ENCODE results near the gene RGS6. TPM values are rescaled to one million over a fixed set of nuclear protein-coding genes. Genes with fewer than 3 reads are reported as not detected.

The RGS6 gene
- total RNA-seq, 4 donors from 2014 or later = 0.54 to 9.1 (median 3.3) TPM

DNA sequence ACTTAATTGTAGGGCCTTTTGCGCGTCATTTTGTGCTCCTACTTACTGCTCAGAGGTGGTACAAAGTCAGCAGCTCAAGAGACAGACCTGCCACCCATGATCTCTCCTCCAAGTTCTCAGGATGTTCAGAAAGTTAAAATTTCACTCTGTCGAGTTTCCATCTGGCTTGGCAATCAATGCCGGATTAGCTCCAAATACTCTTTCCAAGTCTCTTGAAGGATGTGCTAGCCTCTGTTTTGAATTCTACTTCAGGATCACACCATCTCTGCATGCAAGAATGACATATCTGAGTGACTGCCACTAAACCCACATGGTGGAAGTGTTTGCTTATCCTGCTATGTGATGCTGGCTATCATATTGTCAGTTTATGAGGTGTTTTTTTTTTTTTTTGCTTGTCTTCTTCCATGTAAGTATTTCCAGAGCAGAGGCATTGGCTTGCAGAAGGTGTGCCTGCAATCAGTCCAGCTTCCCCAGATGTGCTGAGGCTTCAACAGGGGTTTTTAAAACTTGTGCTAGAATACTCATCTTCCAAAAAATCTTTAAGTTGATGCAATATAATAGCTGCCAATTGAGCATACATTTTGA is 125.6 kb downstream of the RGS6 start:
- Histone ChIP-seq H3K36me3 (no peaks in the 10 kb centered on the region), H3K27ac (no peak overlapping the region), H3K4me1 (no peaks in the 10 kb centered on the region), H3K9me3 (no peaks in the 10 kb centered on the region), H3K4me3 (no peak overlapping the region), H3K27me3 (no peaks in the 10 kb centered on the region)
- DNase-seq = no peak
- TF ChIP-seq, protein P1, sequence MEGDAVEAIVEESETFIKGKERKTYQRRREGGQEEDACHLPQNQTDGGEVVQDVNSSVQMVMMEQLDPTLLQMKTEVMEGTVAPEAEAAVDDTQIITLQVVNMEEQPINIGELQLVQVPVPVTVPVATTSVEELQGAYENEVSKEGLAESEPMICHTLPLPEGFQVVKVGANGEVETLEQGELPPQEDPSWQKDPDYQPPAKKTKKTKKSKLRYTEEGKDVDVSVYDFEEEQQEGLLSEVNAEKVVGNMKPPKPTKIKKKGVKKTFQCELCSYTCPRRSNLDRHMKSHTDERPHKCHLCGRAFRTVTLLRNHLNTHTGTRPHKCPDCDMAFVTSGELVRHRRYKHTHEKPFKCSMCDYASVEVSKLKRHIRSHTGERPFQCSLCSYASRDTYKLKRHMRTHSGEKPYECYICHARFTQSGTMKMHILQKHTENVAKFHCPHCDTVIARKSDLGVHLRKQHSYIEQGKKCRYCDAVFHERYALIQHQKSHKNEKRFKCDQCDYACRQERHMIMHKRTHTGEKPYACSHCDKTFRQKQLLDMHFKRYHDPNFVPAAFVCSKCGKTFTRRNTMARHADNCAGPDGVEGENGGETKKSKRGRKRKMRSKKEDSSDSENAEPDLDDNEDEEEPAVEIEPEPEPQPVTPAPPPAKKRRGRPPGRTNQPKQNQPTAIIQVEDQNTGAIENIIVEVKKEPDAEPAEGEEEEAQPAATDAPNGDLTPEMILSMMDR (IDR thresholded peaks at IDR 0.05) = no peak
- TF ChIP-seq POLR2A (IDR thresholded peaks at IDR 0.05) = no peak

DNA sequence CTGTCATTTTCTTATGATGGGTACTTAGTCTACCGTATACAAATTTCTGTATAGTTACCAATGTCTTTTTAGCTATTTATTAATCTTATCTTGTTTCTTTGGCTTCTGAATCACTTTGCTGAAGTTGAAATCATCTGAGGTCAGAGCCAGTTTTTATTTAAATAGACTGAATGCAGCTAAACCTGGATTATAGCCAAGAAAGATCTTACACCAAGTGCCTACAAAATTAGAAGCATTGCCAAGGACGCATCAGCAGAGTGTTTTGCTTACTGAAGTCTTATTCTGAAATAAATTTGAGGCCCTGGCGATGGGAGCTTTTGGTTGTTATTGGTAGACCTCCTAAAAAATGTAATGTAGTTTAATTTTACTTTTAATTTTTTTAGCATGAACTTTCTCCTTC is 128.2 kb downstream of the RGS6 start:
- no peaks in the 10 kb centered on the region for H3K9me3 ChIP-seq
- H3K27ac ChIP-seq = no peak overlapping the region
- no peak for DNase-seq
- no peaks in the 10 kb centered on the region for H3K4me1 ChIP-seq
- H3K27me3 ChIP-seq = no peaks in the 10 kb centered on the region
- TF ChIP-seq POLR2A (IDR thresholded peaks at IDR 0.05) = no peak
- TF ChIP-seq, protein P1 (IDR thresholded peaks at IDR 0.05) = no peak
- no peaks in the 10 kb centered on the region for H3K36me3 ChIP-seq
- H3K4me3 ChIP-seq = no peak overlapping the region

DNA sequence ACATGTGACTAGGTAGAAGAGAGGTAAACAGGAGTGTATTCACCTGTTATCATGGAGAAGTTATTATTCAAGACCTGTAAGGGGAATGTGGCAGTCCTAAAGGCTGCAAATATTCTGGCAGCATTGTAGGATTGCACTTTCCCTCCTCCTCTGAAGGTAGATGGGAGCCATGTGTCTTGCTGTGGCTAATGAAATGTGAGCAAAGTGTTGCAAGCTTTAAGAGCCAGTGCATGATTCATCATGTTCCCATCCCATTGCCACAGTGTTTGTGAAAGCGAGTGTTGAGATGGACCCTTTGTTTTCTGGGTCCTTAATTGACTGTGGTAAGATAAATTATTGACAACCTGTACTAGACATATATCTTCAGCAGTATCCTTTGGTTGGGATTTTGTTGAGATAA is 128.7 kb downstream of the RGS6 start:
- Histone ChIP-seq H3K4me1 (no peaks in the 10 kb centered on the region), H3K4me3 (no peak overlapping the region), H3K27ac (no peak overlapping the region), H3K9me3 (no peaks in the 10 kb centered on the region), H3K27me3 (no peaks in the 10 kb centered on the region), H3K36me3 (no peaks in the 10 kb centered on the region)
- no peak for TF ChIP-seq POLR2A (IDR thresholded peaks at IDR 0.05)
- TF ChIP-seq, protein P1 (IDR thresholded peaks at IDR 0.05) = no peak
- no peak for DNase-seq

DNA sequence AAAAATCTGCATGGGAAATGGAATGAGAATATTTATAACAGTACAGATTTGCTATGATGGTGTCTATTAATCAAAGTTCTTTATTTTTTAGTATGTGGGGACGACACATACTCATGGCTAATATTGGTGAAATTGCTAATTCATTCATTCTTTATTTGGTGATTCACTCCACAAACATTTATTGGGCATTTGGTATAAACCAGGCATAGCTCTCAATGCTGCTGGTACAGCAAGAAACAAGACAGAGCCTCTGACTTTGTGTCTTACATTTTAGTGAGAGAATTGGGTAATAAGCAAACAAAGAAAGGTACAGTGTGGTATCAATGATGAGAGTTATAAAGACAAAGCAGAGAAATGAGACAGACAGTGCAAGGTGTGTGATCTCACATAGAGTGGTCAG is 129.5 kb downstream of the RGS6 start:
- H3K27ac ChIP-seq = no peak overlapping the region
- no peak for DNase-seq
- no peak for TF ChIP-seq POLR2A (IDR thresholded peaks at IDR 0.05)
- TF ChIP-seq, protein P1 (IDR thresholded peaks at IDR 0.05) = no peak
- no peaks in the 10 kb centered on the region for H3K36me3 ChIP-seq
- H3K4me1 ChIP-seq = no peaks in the 10 kb centered on the region
- no peak overlapping the region for H3K4me3 ChIP-seq
- no peaks in the 10 kb centered on the region for H3K9me3 ChIP-seq
- no peaks in the 10 kb centered on the region for H3K27me3 ChIP-seq

DNA sequence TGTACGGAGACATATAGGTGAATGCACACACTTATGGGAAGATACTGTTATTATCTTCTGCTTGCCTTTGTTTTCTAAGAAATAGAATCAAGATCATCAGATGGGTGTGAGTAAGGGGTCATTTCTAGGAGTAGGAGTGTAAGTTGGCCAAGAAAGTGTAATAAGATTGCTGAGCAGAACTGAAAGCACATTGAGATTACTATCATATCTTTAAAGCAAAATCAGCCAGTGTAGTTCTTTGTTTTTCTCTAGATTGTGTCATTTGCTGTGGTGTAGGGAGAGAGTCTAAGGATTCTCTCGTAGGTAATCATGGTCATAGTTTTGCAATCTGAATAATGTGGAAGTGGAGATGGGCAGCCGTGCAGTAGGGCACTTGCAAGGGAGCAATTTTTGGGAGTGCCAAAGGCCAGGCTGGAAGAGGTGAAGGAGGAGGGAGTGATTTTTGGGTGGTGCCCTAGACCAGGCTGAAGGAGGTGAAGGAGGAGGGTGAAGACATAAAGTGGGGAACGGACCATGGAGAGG is 131.6 kb downstream of the RGS6 start:
- DNase-seq = no peak
- no peaks in the 10 kb centered on the region for H3K27me3 ChIP-seq
- no peak for TF ChIP-seq POLR2A (IDR thresholded peaks at IDR 0.05)
- TF ChIP-seq, protein P1 (IDR thresholded peaks at IDR 0.05) = no peak
- H3K36me3 ChIP-seq = no peaks in the 10 kb centered on the region
- no peaks in the 10 kb centered on the region for H3K4me1 ChIP-seq
- no peak overlapping the region for H3K4me3 ChIP-seq
- H3K9me3 ChIP-seq = no peaks in the 10 kb centered on the region
- no peak overlapping the region for H3K27ac ChIP-seq

DNA sequence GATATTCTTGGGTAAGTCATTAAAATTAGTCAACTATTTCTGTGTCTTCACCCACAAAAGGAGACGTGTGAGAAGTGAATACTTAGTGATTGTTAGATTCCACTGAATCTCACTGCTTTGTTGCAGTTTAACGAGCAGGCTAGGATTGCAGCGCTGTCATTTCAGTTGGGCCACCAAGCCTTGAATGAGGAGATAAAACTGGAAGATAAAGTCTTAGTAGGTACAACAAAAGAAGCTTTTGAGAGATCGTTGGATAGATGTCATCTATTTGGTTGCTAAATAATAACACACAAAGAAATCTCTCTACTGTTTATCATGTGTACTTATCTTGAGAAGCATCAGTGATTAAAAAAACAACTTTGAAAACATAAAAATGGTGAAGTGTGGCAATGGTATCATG is 132.3 kb downstream of the RGS6 start:
- H3K9me3 ChIP-seq = no peaks in the 10 kb centered on the region
- TF ChIP-seq POLR2A (IDR thresholded peaks at IDR 0.05) = no peak
- TF ChIP-seq, protein P1 (IDR thresholded peaks at IDR 0.05) = no peak
- H3K4me3 ChIP-seq = no peak overlapping the region
- no peak overlapping the region for H3K27ac ChIP-seq
- H3K36me3 ChIP-seq = no peaks in the 10 kb centered on the region
- H3K27me3 ChIP-seq = no peaks in the 10 kb centered on the region
- H3K4me1 ChIP-seq = no peaks in the 10 kb centered on the region
- no peak for DNase-seq
